ENCODE results near the gene DPP4. TPM values are rescaled to one million over a fixed set of nuclear protein-coding genes. Genes with fewer than 3 reads are reported as not detected.

DPP4 gene
- total RNA-seq, 1 donor from 2014 or later = 104 TPM

DNA sequence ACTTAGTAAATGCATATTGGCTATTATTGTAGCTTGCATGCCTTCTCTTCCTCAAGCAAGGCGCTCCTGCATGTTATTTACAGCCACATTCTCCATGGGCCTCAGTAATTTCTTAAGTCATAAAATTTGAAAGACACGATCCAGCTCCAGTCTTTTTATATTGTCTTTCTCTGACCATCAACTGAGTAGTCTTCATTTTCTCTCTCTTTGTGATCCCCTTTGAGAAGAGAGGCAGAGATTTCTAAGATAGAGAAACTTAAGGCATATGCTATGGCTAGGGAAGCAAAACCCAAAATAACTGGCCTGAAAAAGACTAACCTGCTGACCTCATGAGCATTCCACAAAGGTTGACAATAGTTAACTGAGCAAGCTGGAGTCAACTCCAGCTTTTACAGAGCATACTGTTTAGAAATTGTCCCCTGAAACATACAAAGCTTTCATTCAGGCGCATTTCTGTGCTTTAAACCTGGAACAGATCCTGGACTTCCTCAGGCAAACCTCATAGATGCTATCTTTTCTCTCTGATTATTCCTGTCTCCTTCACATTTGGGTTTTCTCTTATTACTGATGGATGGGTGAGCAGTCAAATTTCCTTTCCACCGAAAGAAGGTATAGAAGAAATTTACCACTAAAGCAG, 4.6 kb downstream of the DPP4 start:
- TF ChIP-seq, protein P1, sequence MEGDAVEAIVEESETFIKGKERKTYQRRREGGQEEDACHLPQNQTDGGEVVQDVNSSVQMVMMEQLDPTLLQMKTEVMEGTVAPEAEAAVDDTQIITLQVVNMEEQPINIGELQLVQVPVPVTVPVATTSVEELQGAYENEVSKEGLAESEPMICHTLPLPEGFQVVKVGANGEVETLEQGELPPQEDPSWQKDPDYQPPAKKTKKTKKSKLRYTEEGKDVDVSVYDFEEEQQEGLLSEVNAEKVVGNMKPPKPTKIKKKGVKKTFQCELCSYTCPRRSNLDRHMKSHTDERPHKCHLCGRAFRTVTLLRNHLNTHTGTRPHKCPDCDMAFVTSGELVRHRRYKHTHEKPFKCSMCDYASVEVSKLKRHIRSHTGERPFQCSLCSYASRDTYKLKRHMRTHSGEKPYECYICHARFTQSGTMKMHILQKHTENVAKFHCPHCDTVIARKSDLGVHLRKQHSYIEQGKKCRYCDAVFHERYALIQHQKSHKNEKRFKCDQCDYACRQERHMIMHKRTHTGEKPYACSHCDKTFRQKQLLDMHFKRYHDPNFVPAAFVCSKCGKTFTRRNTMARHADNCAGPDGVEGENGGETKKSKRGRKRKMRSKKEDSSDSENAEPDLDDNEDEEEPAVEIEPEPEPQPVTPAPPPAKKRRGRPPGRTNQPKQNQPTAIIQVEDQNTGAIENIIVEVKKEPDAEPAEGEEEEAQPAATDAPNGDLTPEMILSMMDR (conservative IDR thresholded peaks at IDR 0.05; ENCODE audit: low read depth, low read length) = no peak
- no peak for DNase-seq (ENCODE audit: low read depth)
- H3K4me3 ChIP-seq (ENCODE audit: low read depth, low read length) = no peak overlapping the region

DNA sequence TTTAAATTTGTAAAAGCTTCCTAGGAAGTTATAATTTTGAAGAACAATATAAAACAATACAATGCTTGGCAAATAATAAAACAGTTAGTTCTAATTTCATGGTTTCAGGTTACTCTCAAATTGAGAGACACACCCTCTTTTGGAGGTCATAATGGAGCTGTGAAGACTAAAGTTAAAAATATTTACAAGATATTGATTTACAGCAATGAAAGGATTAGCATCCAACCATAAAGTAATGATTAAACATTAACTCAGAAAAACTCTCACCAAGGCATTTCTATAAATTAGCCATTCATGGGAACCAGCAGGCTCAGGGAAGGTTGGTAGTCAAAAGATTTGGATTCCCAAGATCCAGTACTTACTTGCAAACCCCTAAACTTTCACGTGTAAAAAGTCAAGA, 6.4 kb downstream of the DPP4 start:
- no peak for DNase-seq (ENCODE audit: low read depth)
- TF ChIP-seq, protein P1 (conservative IDR thresholded peaks at IDR 0.05; ENCODE audit: low read depth, low read length) = no peak

DNA sequence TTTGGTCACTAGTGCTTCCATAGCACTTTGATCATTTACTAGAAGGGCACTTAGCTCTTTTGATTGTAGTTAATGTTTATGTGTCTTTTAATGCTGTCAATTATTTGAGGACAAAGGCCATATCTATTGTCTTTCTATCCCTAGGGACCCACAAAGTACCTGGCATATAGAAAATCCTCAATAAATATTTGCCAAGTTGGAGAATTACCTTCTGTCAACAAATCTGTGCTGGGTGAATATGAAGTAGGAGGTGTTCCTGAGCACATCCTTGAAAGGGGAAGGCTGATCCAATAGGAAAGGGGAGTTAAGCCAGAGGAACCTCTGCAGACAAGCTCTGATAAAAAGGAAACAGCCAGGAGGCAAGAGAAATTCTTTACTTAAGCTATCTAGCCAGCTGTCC, 8.2 kb downstream of the DPP4 start:
- DNase-seq (ENCODE audit: low read depth) = no peak
- no peak overlapping the region for H3K4me3 ChIP-seq (ENCODE audit: low read depth, low read length)
- TF ChIP-seq, protein P1 (conservative IDR thresholded peaks at IDR 0.05; ENCODE audit: low read depth, low read length) = no peak

More for the DNA sequence above, 6.4 kb downstream of the DPP4 start:
- no peak overlapping the region for H3K4me3 ChIP-seq (ENCODE audit: low read depth, low read length)

DNA sequence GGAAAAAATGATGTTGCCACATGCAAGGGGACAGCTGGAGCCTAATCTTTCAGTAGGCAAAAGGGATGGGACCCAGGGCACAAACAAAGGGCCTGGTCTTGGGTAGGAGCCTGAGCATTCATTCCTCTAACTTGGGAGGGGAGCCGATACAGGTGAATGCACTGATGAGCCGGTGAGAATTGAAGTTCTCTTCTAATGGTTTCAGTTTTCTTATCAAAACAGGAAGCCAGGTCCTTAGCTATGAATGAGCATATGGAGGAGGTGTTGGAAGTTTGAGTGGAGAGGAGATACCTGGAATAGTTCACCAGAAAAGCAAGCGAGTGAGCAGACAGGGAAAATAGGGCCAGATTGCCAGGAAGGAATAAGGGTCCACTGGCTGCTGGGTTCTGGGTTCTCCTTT, 10.1 kb downstream of the DPP4 start:
- TF ChIP-seq, protein P1 (conservative IDR thresholded peaks at IDR 0.05; ENCODE audit: low read depth, low read length) = no peak
- DNase-seq (ENCODE audit: low read depth) = no peak
- no peak overlapping the region for H3K4me3 ChIP-seq (ENCODE audit: low read depth, low read length)

DNA sequence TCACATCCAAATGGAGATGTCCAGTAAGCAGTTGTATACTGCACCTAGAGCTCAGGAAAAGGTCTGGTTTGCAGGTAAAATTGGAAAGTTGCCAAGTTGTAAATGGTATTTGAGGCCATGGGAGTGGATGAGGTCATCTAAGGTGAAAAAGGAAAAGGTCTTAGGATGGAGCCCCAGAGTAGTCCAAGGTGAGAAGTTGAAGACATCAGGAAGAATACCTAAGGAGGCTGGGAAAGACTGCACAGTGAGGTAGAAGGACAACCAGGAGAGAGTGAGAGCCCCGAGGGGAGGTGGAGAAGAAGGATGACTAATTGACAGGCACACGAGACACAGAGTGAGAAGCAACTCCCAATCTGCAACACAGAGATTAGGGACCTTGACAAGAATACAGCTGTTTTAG, 10.7 kb downstream of the DPP4 start:
- TF ChIP-seq, protein P1 (conservative IDR thresholded peaks at IDR 0.05; ENCODE audit: low read depth, low read length) = no peak
- H3K4me3 ChIP-seq (ENCODE audit: low read depth, low read length) = no peak overlapping the region
- no peak for DNase-seq (ENCODE audit: low read depth)

DNA sequence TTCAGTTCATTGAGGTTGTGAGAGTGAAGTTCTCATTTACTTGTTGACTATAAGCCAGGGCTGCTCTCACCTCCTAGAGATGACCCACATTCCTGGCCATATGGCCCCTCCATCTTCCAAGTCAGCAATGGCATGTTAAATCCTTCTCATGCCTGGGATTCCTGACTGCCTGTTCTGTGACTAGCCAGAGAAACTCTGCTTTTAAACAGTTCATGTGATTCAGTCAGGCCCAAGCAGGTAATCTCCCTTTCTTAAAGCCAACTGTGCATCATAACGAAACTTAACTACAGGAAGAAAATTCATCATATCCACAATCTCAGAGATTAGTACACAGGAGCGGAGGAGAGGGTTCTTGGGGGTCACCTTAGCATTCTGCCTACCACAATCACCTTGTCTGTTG, 11.5 kb downstream of the DPP4 start:
- DNase-seq (ENCODE audit: low read depth) = no peak
- TF ChIP-seq, protein P1 (conservative IDR thresholded peaks at IDR 0.05; ENCODE audit: low read depth, low read length) = no peak
- H3K4me3 ChIP-seq (ENCODE audit: low read depth, low read length) = no peak overlapping the region

DNA sequence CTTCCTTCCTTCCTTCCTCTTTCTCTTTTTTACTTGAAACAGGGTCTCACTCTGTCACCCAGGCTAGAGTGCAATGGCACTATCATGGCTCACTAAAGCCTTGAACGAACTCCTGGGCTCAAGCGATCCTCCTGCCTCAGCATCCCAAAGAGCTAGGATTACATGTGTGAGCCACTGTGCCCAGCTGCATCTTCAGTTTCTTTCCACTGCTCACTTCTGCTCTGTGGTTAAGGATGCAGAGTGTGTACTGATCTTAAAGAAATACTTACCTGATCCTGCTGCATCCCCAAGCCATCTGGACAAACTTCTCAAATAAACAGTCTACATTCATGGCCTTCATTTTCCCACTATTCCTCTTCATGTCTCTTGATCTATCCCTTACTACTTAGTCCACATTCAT, 13.0 kb downstream of the DPP4 start:
- H3K4me3 ChIP-seq (ENCODE audit: low read depth, low read length) = no peak overlapping the region
- TF ChIP-seq, protein P1 (conservative IDR thresholded peaks at IDR 0.05; ENCODE audit: low read depth, low read length) = no peak
- DNase-seq (ENCODE audit: low read depth) = no peak

Data from epithelial cell of proximal tubule (primary cell).